K562 (cell line): ENCODE results near the gene E2F1. TPM values are rescaled to one million over a fixed set of nuclear protein-coding genes. Genes with fewer than 3 reads are reported as not detected.
A peak's percentile ranks its signal among the peaks of the same experiment; 100 is the strongest.

Source experiments
- BCOR ChIP-seq: fragments of 450-650 bp; IDR thresholded peaks from 2 replicates; pipeline ENCODE4 v1.6.1; 2016
- BRCA1 ChIP-seq, 2 experiments: fragments of 450-650 bp in 1 of 2; sonication (generic) in 1 of 2; formaldehyde crosslinking in 1 of 2; IDR thresholded peaks; 2 replicates each; pipeline versions ENCODE4 v1.5.0 to v1.6.1; 2017 to 2020; ENCODE audit warnings: mild to moderate bottlenecking in 1 of 2, missing genetic modification reagents in 1 of 2
- CHD1 ChIP-seq: fragments of 200-600 bp; sonication (generic); IDR thresholded peaks from one replicate; pipeline ENCODE4 v1.6.1; 2012; ENCODE audit warnings: mild to moderate bottlenecking, moderate library complexity, low read length, inconsistent platforms
- FIP1L1 ChIP-seq: fragments of 200-400 bp; formaldehyde crosslinking; IDR thresholded peaks from 2 replicates; pipeline ENCODE4 v1.6.1; 2018; ENCODE audit warnings: mild to moderate bottlenecking, low read depth, low read length; ENCODE audit not compliant: poor library complexity, severe bottlenecking
- FOXP1 ChIP-seq: sonication (generic); formaldehyde crosslinking; IDR thresholded peaks from 2 replicates; pipeline ENCODE4 v1.8.0; 2022; ENCODE audit warnings: mild to moderate bottlenecking, missing genetic modification reagents
- GTF2A2 ChIP-seq: IDR thresholded peaks from 2 replicates; pipeline ENCODE4 v1.6.1; 2016; ENCODE audit warnings: mild to moderate bottlenecking, missing genetic modification characterization, missing compliant biosample characterization
- GTF2F1 ChIP-seq: IDR thresholded peaks from 2 replicates; pipeline ENCODE4 v1.6.1; 2011; ENCODE audit warnings: low read depth, low read length, improper control_type of control experiment
- LCOR ChIP-seq: sonication (generic); formaldehyde crosslinking; IDR thresholded peaks from 2 replicates; pipeline ENCODE4 v1.8.0; 2022; ENCODE audit warnings: mild to moderate bottlenecking, missing genetic modification reagents
- NR2C1 ChIP-seq, 2 experiments: fragments of 450-650 bp; IDR thresholded peaks; 2 replicates each; pipeline ENCODE4 v1.6.1; 2017; ENCODE audit warnings: mild to moderate bottlenecking in 2 of 2, antibody characterized with exemption in 1 of 2, inconsistent platforms in 1 of 2, missing compliant biosample characterization in 1 of 2, missing genetic modification characterization in 1 of 2
- RCOR1 ChIP-seq, 2 experiments: IDR thresholded peaks; 2 replicates each; pipeline ENCODE4 v1.6.1; 2012; ENCODE audit warnings: low read depth in 2 of 2, low read length in 2 of 2, borderline replicate concordance in 1 of 2, improper control_type of control experiment in 1 of 2
- SPI1 ChIP-seq: IDR thresholded peaks from 2 replicates; pipeline ENCODE4 v1.6.1; 2011; ENCODE audit warnings: low read depth, low read length, control low read depth, borderline replicate concordance
- TARDBP ChIP-seq: fragments of 450-650 bp; IDR thresholded peaks from 2 replicates; pipeline ENCODE4 v1.6.1; 2016
- TBP ChIP-seq: optimal IDR thresholded peaks from 2 replicates; pipeline ENCODE3; 2011; ENCODE audit warnings: low read depth, low read length, improper control_type of control experiment
- XRCC3 ChIP-seq: fragments of 450-650 bp; IDR thresholded peaks from 2 replicates; pipeline ENCODE4 v1.6.1; 2017; ENCODE audit warnings: mild to moderate bottlenecking, moderate library complexity
- ZNF609 ChIP-seq: sonication (generic); formaldehyde crosslinking; IDR thresholded peaks from 2 replicates; pipeline ENCODE4 v1.8.1; 2023; ENCODE audit warnings: missing genetic modification reagents, mild to moderate bottlenecking, borderline replicate concordance
- ZNF780A ChIP-seq: fragments of 250-450 bp; sonication (Bioruptor Pico); IDR thresholded peaks from 2 replicates; pipeline ENCODE4 v1.5.0; 2021; ENCODE audit warnings: mild to moderate bottlenecking
- polyA plus RNA-seq, 8 experiments: library from polyadenylated mRNA; depleted of rRNA in 4 of 8; stranded (reverse) in 5 of 8; unstranded in 3 of 8; fragments of >200 nt; fragmentation: Nextera tagmentation in 2 of 8; fragmentation: Illumina TruSeq in 1 of 8; extraction: Ambion mirVana in 2 of 8; extraction: Trizol in 1 of 8; gene quantifications; 2 replicates each; pipeline versions ENCODE4 v1.2.1 to v1.2.3, GENCODE V29; 2011 to 2014; ENCODE audit warnings: inconsistent platforms in 1 of 8, missing spikeins in 1 of 8
- total RNA-seq, 7 experiments: library from RNA; depleted of rRNA in 6 of 7; stranded (reverse); fragments of >200 nt in 6 of 7; fragmentation: Illumina TruSeq in 2 of 7; extraction: Trizol in 2 of 7; gene quantifications; 2 replicates each; pipeline versions ENCODE4 v1.2.1 to v1.2.3, GENCODE V29; 2011 to 2021; ENCODE audit warnings: low replicate concordance in 1 of 7
- TF ChIP-seq, protein P1 (sequence below): IDR thresholded peaks from 2 replicates; pipeline ENCODE4 v1.6.1; 2011; ENCODE audit not compliant: insufficient read length; ENCODE audit errors: extremely low read depth
- TF ChIP-seq, protein P2 (sequence below): fragments of 250-450 bp; sonication (Bioruptor Pico); IDR thresholded peaks from 2 replicates; pipeline ENCODE4 v1.4.0; 2020; ENCODE audit warnings: mild to moderate bottlenecking, moderate library complexity

E2F1 gene
- total and polyA plus RNA-seq, 9 of the 15 experiments (the other 6 are each of a cell fraction or from before 2014, with no cell fraction given) = 0.14 to 30.6 (median 13.1) TPM

DNA sequence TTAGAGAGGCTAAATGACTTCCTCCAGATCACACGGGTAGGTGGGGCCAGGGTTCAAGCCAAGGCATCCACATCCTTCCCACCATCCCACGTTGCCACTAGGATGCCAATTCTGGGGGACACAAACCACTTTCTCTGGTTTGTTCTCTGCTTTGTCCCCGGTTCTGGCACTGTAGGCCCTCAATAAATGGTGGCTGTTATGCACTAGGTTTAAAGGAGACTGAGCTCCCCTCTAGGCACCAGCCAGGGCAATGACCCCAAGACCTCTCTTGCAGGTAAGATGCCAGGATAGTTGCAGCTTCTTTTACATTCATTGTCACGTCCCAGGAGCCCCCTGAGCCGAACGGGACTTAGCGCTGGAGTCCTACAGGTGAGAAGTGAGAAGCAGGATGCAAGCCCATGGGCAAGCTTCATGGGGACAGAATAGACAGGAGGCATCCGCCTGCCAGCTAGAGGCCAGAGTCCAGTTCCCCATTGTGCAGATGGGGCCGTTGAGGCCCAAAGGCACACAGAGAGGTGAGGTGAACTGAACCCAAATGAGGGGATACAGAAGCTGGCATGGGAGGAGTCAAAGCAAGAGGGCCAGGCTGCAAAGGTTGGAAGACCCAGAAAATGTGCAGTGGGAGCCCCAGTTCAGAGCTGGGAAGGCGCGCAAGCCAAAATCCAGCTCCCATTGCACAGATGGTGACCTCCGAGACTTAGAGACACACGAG is 33.2 kb upstream of the E2F1 start (continued):
- TF ChIP-seq, protein P1, sequence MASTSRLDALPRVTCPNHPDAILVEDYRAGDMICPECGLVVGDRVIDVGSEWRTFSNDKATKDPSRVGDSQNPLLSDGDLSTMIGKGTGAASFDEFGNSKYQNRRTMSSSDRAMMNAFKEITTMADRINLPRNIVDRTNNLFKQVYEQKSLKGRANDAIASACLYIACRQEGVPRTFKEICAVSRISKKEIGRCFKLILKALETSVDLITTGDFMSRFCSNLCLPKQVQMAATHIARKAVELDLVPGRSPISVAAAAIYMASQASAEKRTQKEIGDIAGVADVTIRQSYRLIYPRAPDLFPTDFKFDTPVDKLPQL = peak; percentile 53
- TF ChIP-seq ZNF609 (CRISPR knock-in tag) (0 out of 2 replicates have a peak, but pooled peaks have one; percentile 38), GTF2F1 (peak; percentile 57; the same call in 1 of the 2 replicates), TBP (peak; percentile 76), CHD1 (peak; percentile 36), SPI1 (0 out of 2 replicates have a peak, but pooled peaks have one; percentile 8), XRCC3 (no peak), ZNF780A (CRISPR knock-in tag) (no peak), NR2C1 (IDR thresholded peaks at IDR 0.05) (no peak), NR2C1 (tag; IDR thresholded peaks at IDR 0.05) (no peak), BCOR (peak; percentile 78), RCOR1 (IDR thresholded peaks at IDR 0.05; ENCODE audit: borderline replicate concordance in 1 of 2, low read depth in 2 of 2, low read length in 2 of 2) (0 out of 4 replicates have a peak, but pooled peaks of 1 of the 2 experiments have one; percentile 7), FOXP1 (CRISPR knock-in tag) (peak; percentile 13), BRCA1 (IDR thresholded peaks at IDR 0.05) (no peak), BRCA1 (CRISPR knock-in tag; IDR thresholded peaks at IDR 0.05) (0 out of 2 replicates have a peak, but pooled peaks have one; percentile 92), LCOR (0 out of 2 replicates have a peak, but pooled peaks have one; percentile 25), FIP1L1 (no peak), GTF2A2 (no peak), TARDBP (no peak)
- TF ChIP-seq, protein P2, sequence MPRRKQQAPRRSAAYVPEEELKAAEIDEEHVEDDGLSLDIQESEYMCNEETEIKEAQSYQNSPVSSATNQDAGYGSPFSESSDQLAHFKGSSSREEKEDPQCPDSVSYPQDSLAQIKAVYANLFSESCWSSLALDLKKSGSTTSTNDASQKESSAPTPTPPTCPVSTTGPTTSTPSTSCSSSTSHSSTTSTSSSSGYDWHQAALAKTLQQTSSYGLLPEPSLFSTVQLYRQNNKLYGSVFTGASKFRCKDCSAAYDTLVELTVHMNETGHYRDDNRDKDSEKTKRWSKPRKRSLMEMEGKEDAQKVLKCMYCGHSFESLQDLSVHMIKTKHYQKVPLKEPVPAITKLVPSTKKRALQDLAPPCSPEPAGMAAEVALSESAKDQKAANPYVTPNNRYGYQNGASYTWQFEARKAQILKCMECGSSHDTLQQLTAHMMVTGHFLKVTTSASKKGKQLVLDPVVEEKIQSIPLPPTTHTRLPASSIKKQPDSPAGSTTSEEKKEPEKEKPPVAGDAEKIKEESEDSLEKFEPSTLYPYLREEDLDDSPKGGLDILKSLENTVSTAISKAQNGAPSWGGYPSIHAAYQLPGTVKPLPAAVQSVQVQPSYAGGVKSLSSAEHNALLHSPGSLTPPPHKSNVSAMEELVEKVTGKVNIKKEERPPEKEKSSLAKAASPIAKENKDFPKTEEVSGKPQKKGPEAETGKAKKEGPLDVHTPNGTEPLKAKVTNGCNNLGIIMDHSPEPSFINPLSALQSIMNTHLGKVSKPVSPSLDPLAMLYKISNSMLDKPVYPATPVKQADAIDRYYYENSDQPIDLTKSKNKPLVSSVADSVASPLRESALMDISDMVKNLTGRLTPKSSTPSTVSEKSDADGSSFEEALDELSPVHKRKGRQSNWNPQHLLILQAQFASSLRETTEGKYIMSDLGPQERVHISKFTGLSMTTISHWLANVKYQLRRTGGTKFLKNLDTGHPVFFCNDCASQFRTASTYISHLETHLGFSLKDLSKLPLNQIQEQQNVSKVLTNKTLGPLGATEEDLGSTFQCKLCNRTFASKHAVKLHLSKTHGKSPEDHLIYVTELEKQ (CRISPR knock-in tag) = no peak
